ENCODE results near the gene THAP4.

GRCh38 chr2:241582328-241582727, 54.6 kb downstream of the THAP4 start:
- TF ChIP-seq CTCF (optimal IDR thresholded peaks at IDR 0.05 in 1 of 3, IDR thresholded peaks at IDR 0.05 in 1 of 3, conservative IDR thresholded peaks at IDR 0.05 in 1 of 3; ENCODE audit: extremely low read depth in 1 of 3, insufficient read depth in 2 of 3, low read length in 3 of 3) = no peak
- TF ChIP-seq EZH2 (IDR thresholded peaks at IDR 0.05; ENCODE audit: low read length) = no peak

All from keratinocyte (primary cell).